Naive thymus-derived CD4-positive, alpha-beta T cell (primary cell): Measurements from ENCODE around the gene CACNA1C. TPM values are rescaled to one million over a fixed set of nuclear protein-coding genes. Genes with fewer than 3 reads are reported as not detected.

Source experiments
- ATAC-seq: fragments of 150-1000 bp; cut with Tn5 transposase; 2 replicates; pipeline ENCODE4 v1.10.0; 2021; ENCODE audit warnings: mild to moderate bottlenecking, moderate library complexity
- CTCF ChIA-PET: fragments of 350-600 bp; sonication (Branson Sonifier 250); formaldehyde crosslinking; loops from one replicate; lab custom pipeline; 2021; ENCODE audit warnings: antibody characterized with exemption; lab: Charles Lee
- POLR2A ChIA-PET: fragments of 350-600 bp; sonication (Branson Sonifier 250); formaldehyde crosslinking; loops from one replicate; lab custom pipeline; 2021; ENCODE audit warnings: antibody characterized with exemption, inconsistent platforms; lab: Charles Lee
- DNase-seq, 9 donors: peaks; one replicate each; pipeline versions ENCODE4 v3.0.0 to v3.0.0-alpha.2; 2020 to 2022; ENCODE audit warnings: mixed read lengths in 1 of 9
- H3K27ac ChIP-seq: one replicate; pipeline ENCODE4 v1.7.0; 2013; ENCODE audit warnings: mild to moderate bottlenecking, low read depth, low read length, moderate library complexity
- H3K27me3 ChIP-seq, 2 donors: one replicate each; pipeline ENCODE4 v1.7.0; 2013; ENCODE audit warnings: low read length in 2 of 2, mild to moderate bottlenecking in 2 of 2, moderate library complexity in 2 of 2; ENCODE audit not compliant: control insufficient read depth in 2 of 2, insufficient read depth in 2 of 2
- H3K36me3 ChIP-seq, 3 experiments: 1 replicate in 2 of 3; 2 replicates in 1 of 3; pipeline ENCODE4 v1.7.0; 2013; ENCODE audit warnings: low read length in 3 of 3, mild to moderate bottlenecking in 3 of 3, moderate library complexity in 1 of 3; ENCODE audit not compliant: insufficient read depth in 3 of 3, control insufficient read depth in 2 of 3
- H3K4me1 ChIP-seq, 2 donors: one replicate each; pipeline ENCODE4 v1.7.0; 2013; ENCODE audit warnings: low read length in 2 of 2, mild to moderate bottlenecking in 2 of 2, moderate library complexity in 1 of 2; ENCODE audit not compliant: control insufficient read depth in 2 of 2, insufficient read depth in 2 of 2
- H3K4me3 ChIP-seq: 2 replicates; pipeline ENCODE4 v1.7.0; 2013; ENCODE audit warnings: mild to moderate bottlenecking, low read length
- H3K9me3 ChIP-seq, 3 experiments: 1 replicate in 2 of 3; 2 replicates in 1 of 3; pipeline ENCODE4 v1.7.0; 2013; ENCODE audit warnings: low read length in 3 of 3; ENCODE audit not compliant: control insufficient read depth in 2 of 3
- H3K27ac Mint-ChIP-seq, 9 donors: one replicate each; pipeline ENCODE4 v1.8.0; 2020 to 2022; ENCODE audit warnings: mixed read lengths in 9 of 9, mild to moderate bottlenecking in 8 of 9, moderate library complexity in 5 of 9, inconsistent platforms in 2 of 9
- H3K27me3 Mint-ChIP-seq, 5 donors: one replicate each; pipeline ENCODE4 v1.8.0; 2021 to 2022; ENCODE audit warnings: mixed read lengths in 5 of 5, mild to moderate bottlenecking in 1 of 5
- H3K36me3 Mint-ChIP-seq, 5 donors: one replicate each; pipeline ENCODE4 v1.8.0; 2020 to 2022; ENCODE audit warnings: mixed read lengths in 5 of 5, mild to moderate bottlenecking in 3 of 5, inconsistent platforms in 1 of 5
- H3K4me1 Mint-ChIP-seq, 7 donors: one replicate each; pipeline ENCODE4 v1.8.0; 2020 to 2022; ENCODE audit warnings: mixed read lengths in 7 of 7, mild to moderate bottlenecking in 3 of 7, inconsistent platforms in 1 of 7
- H3K4me3 Mint-ChIP-seq, 10 donors: one replicate each; pipeline ENCODE4 v1.8.0; 2020 to 2022; ENCODE audit warnings: mild to moderate bottlenecking in 10 of 10, mixed read lengths in 10 of 10, moderate library complexity in 6 of 10, inconsistent platforms in 2 of 10
- H3K9me3 Mint-ChIP-seq, 11 donors: one replicate each; pipeline ENCODE4 v1.8.0; 2020 to 2022; ENCODE audit warnings: mixed read lengths in 11 of 11, mild to moderate bottlenecking in 4 of 11, inconsistent platforms in 1 of 11, moderate library complexity in 1 of 11
- intact Hi-C, 2 donors: fragments of 100-400 bp; cut with micrococcal nuclease; formaldehyde crosslinking; loops; one replicate each; pipeline ENCODE4 v1.15.1; 2023
- polyA plus RNA-seq, 2 donors: library from polyadenylated mRNA; unstranded; fragments of 300-500 nt; fragmentation: Illumina TruSeq; gene quantifications; one replicate each; pipeline ENCODE4 v1.2.3, GENCODE V29; 2021
- total RNA-seq, 6 experiments: library from RNA in 5 of 6; stranded (reverse) in 5 of 6; gene quantifications; 1 replicate in 5 of 6; 2 replicates in 1 of 6; pipeline ENCODE4 v1.2.3 and lab custom pipeline; 2021 to 2026

Gene CACNA1C
- total and polyA plus RNA-seq, 7 experiments from 2014 or later: 0.04 to 0.48 (median 0.08) TPM

GRCh38 chr12:2615665-2616402 is 563.0 kb downstream of the CACNA1C start:
- no peaks in the 10 kb centered on the region for H3K9me3 ChIP-seq
- H3K27ac Mint-ChIP-seq: peak overlapping the region in 1 of 9 donors; percentile 50
- intact Hi-C loops: no loop called here
- H3K4me1 ChIP-seq: no peaks in the 10 kb centered on the region
- no peaks in the 10 kb centered on the region for H3K36me3 ChIP-seq
- H3K4me3 ChIP-seq: no peak overlapping the region
- H3K27me3 ChIP-seq: no peaks in the 10 kb centered on the region
- ATAC-seq (no peak), DNase-seq (no peak)
- H3K4me1 Mint-ChIP-seq: peaks cover 0 to 6% (median 0%) of the 10 kb centered on the region in 7 donors
- peaks cover 0 to 2% (median 0%) of the 10 kb centered on the region in 11 donors for H3K9me3 Mint-ChIP-seq
- H3K36me3 Mint-ChIP-seq: no peaks in the 10 kb centered on the region
- CTCF ChIA-PET: no interaction called here
- POLR2A ChIA-PET: no interaction called here
- no peak overlapping the region for H3K27ac ChIP-seq
- no peak overlapping the region for H3K4me3 Mint-ChIP-seq
- peaks cover 5 to 22% (median 17%) of the 10 kb centered on the region in 5 donors for H3K27me3 Mint-ChIP-seq

- ChIA-PET POLR2A (no interaction called here), CTCF (no interaction called here)
- no peaks in the 10 kb centered on the region for H3K9me3 ChIP-seq
- Mint-ChIP-seq H3K27me3 (peaks cover 10 to 27% (median 17%) of the 10 kb centered on the region in 5 donors), H3K4me3 (no peak overlapping the region), H3K9me3 (peaks cover 0 to 2% (median 0%) of the 10 kb centered on the region in 11 donors), H3K36me3 (no peaks in the 10 kb centered on the region), H3K27ac (no peak overlapping the region), H3K4me1 (peaks cover 0 to 6% (median 0%) of the 10 kb centered on the region in 7 donors)
- no peaks in the 10 kb centered on the region for H3K4me1 ChIP-seq
- DNase-seq (no peak), ATAC-seq (no peak)
- H3K36me3 ChIP-seq: no peaks in the 10 kb centered on the region
- intact Hi-C loops: no loop called here
- H3K27ac ChIP-seq: no peak overlapping the region
- no peak overlapping the region for H3K4me3 ChIP-seq
- no peaks in the 10 kb centered on the region for H3K27me3 ChIP-seq
Measured at GRCh38 chr12:2616763-2617162, 564.0 kb downstream of the CACNA1C start.

GRCh38 chr12:2617365-2617764 is 564.6 kb downstream of the CACNA1C start:
- no peak overlapping the region for H3K27ac ChIP-seq
- intact Hi-C loops: no loop called here
- no peaks in the 10 kb centered on the region for H3K36me3 Mint-ChIP-seq
- CTCF ChIA-PET: no interaction called here
- peaks cover 0 to 2% (median 0%) of the 10 kb centered on the region in 11 donors for H3K9me3 Mint-ChIP-seq
- POLR2A ChIA-PET: no interaction called here
- DNase-seq: no peak
- peaks cover 0 to 6% (median 0%) of the 10 kb centered on the region in 7 donors for H3K4me1 Mint-ChIP-seq
- no peak for ATAC-seq
- peaks cover 16 to 28% (median 19%) of the 10 kb centered on the region in 5 donors for H3K27me3 Mint-ChIP-seq
- H3K9me3 ChIP-seq: no peaks in the 10 kb centered on the region
- H3K27ac Mint-ChIP-seq: no peak overlapping the region
- H3K4me1 ChIP-seq: no peaks in the 10 kb centered on the region
- H3K36me3 ChIP-seq: no peaks in the 10 kb centered on the region
- H3K4me3 ChIP-seq: no peak overlapping the region
- no peaks in the 10 kb centered on the region for H3K27me3 ChIP-seq
- H3K4me3 Mint-ChIP-seq: no peak overlapping the region

- intact Hi-C loops: no loop called here
- no peak for DNase-seq
- peaks cover 0 to 6% (median 0%) of the 10 kb centered on the region in 7 donors for H3K4me1 Mint-ChIP-seq
- ChIA-PET CTCF (interaction anchor here (0.6 kb wide), 1 partner anchor 727 kb away, joined by 3 read pairs; no protein-coding TSS in a partner anchor), POLR2A (no interaction called here)
- Histone ChIP-seq H3K4me3 (no peak overlapping the region), H3K9me3 (no peaks in the 10 kb centered on the region), H3K27ac (no peak overlapping the region), H3K4me1 (no peaks in the 10 kb centered on the region), H3K27me3 (no peaks in the 10 kb centered on the region), H3K36me3 (no peaks in the 10 kb centered on the region)
- no peak overlapping the region for H3K27ac Mint-ChIP-seq
- no peaks in the 10 kb centered on the region for H3K36me3 Mint-ChIP-seq
- peaks cover 17 to 34% (median 19%) of the 10 kb centered on the region in 5 donors for H3K27me3 Mint-ChIP-seq
- peaks cover 0 to 2% (median 0%) of the 10 kb centered on the region in 11 donors for H3K9me3 Mint-ChIP-seq
- no peak for ATAC-seq
- no peak overlapping the region for H3K4me3 Mint-ChIP-seq
Measured at GRCh38 chr12:2618291-2618995, 565.7 kb downstream of the CACNA1C start.

GRCh38 chr12:2619136-2619535 is 566.3 kb downstream of the CACNA1C start:
- H3K4me3 ChIP-seq: no peak overlapping the region
- Mint-ChIP-seq H3K36me3 (no peaks in the 10 kb centered on the region), H3K9me3 (peaks cover 0 to 2% (median 0%) of the 10 kb centered on the region in 11 donors), H3K4me1 (peaks cover 0 to 2% (median 0%) of the 10 kb centered on the region in 7 donors), H3K27me3 (peaks cover 17 to 32% (median 20%) of the 10 kb centered on the region in 5 donors), H3K27ac (no peak overlapping the region), H3K4me3 (no peak overlapping the region)
- POLR2A ChIA-PET: no interaction called here
- CTCF ChIA-PET: no interaction called here
- no peaks in the 10 kb centered on the region for H3K27me3 ChIP-seq
- no peaks in the 10 kb centered on the region for H3K4me1 ChIP-seq
- intact Hi-C loops: no loop called here
- no peaks in the 10 kb centered on the region for H3K9me3 ChIP-seq
- no peaks in the 10 kb centered on the region for H3K36me3 ChIP-seq
- no peak for DNase-seq
- no peak for ATAC-seq
- no peak overlapping the region for H3K27ac ChIP-seq

- ChIA-PET POLR2A (no interaction called here), CTCF (no interaction called here)
- no peak overlapping the region for H3K27ac Mint-ChIP-seq
- no peaks in the 10 kb centered on the region for H3K27me3 ChIP-seq
- H3K27ac ChIP-seq: no peak overlapping the region
- no peak overlapping the region for H3K4me3 ChIP-seq
- H3K4me1 ChIP-seq: no peaks in the 10 kb centered on the region
- intact Hi-C loops: no loop called here
- no peaks in the 10 kb centered on the region for H3K36me3 Mint-ChIP-seq
- H3K36me3 ChIP-seq: no peaks in the 10 kb centered on the region
- no peaks in the 10 kb centered on the region for H3K9me3 ChIP-seq
- H3K4me1 Mint-ChIP-seq: peaks cover 0 to 5% (median 0%) of the 10 kb centered on the region in 7 donors
- DNase-seq (no peak), ATAC-seq (no peak)
- no peak overlapping the region for H3K4me3 Mint-ChIP-seq
- H3K9me3 Mint-ChIP-seq: no peaks in the 10 kb centered on the region
- peaks cover 10 to 30% (median 23%) of the 10 kb centered on the region in 5 donors for H3K27me3 Mint-ChIP-seq
Measured at GRCh38 chr12:2622460-2622859, 569.7 kb downstream of the CACNA1C start.
